Aorta (tissue), 5 donors: ENCODE data around the gene RPE. TPM values are rescaled to one million over a fixed set of nuclear protein-coding genes. Genes with fewer than 3 reads are reported as not detected.

Source experiments
- ATAC-seq: fragments of 200-7000 bp; cut with Tn5 transposase; one replicate; pipeline ENCODE4 v1.9.1; 2022; ENCODE audit warnings: moderate library complexity; ENCODE audit not compliant: low FRiP score
- DNase-seq, 2 donors: peaks; one replicate each; pipeline ENCODE4 v3.0.0-alpha.2; 2020
- H3K27ac ChIP-seq, 2 donors: one replicate each; pipeline ENCODE4 v1.5.1; 2013; ENCODE audit warnings: low read length in 2 of 2, mild to moderate bottlenecking in 2 of 2, moderate library complexity in 2 of 2, control low read depth in 1 of 2, inconsistent platforms in 1 of 2, low read depth in 1 of 2
- H3K27me3 ChIP-seq, 2 donors: one replicate each; pipeline ENCODE4 v1.6.1; 2013; ENCODE audit warnings: control low read depth in 1 of 2, low read length in 1 of 2, mild to moderate bottlenecking in 1 of 2, moderate library complexity in 1 of 2; ENCODE audit not compliant: insufficient read depth in 2 of 2, control insufficient read depth in 1 of 2
- H3K36me3 ChIP-seq, 2 donors: one replicate each; pipeline ENCODE4 v1.6.1; 2013; ENCODE audit warnings: control low read depth in 1 of 2, low read length in 1 of 2, mild to moderate bottlenecking in 1 of 2; ENCODE audit not compliant: insufficient read depth in 2 of 2, control insufficient read depth in 1 of 2
- H3K4me1 ChIP-seq, 2 donors: one replicate each; pipeline ENCODE4 v1.6.1; 2013; ENCODE audit warnings: low read length in 2 of 2, control low read depth in 1 of 2, mild to moderate bottlenecking in 1 of 2, moderate library complexity in 1 of 2; ENCODE audit not compliant: insufficient read depth in 2 of 2, control insufficient read depth in 1 of 2
- H3K4me3 ChIP-seq, 2 donors: one replicate each; pipeline ENCODE4 v1.5.1; 2013; ENCODE audit warnings: low read length in 2 of 2, control low read depth in 1 of 2, mild to moderate bottlenecking in 1 of 2
- H3K9me3 ChIP-seq: one replicate; pipeline ENCODE4 v1.6.1; 2013; ENCODE audit warnings: mild to moderate bottlenecking, low read length; ENCODE audit not compliant: control insufficient read depth
- WGBS, 2 donors: extraction: QIAGEN DNeasy Blood & Tissue Kit; methylation state at CpG; one replicate each; pipeline ENCODE4 v1.1.7; 2013; 5-methylcytosine and 5-hydroxymethylcytosine counted together
- intact Hi-C, 2 donors: fragments of 100-400 bp; cut with DNase I; formaldehyde crosslinking; loops; one replicate each; pipeline versions ENCODE4 v1.14.2 to v1.15.0; 2022
- polyA plus RNA-seq, 2 donors: library from polyadenylated mRNA; stranded (reverse); fragments of 200-250 nt; gene quantifications; one replicate each; pipeline ENCODE4 v1.2.3, GENCODE V29; 2013
- total RNA-seq, 2 donors: library from RNA; stranded (reverse); fragmentation: NEBNext Ultra II Directional; extraction: Animal tissue kit (Norgen Biotek cat#: 25700); gene quantifications; one replicate each; pipeline ENCODE4 v1.2.1, GENCODE V29; 2021
- donor health status: healthy with polysubstance abuse.
- donor health status: Bipolar disorder and iron deficiency.
- donor health status: DM: no; HTN: no; CAD: no.
- donor health status: DM: no; HTN: no; CAD: no.
- donor health status: DM: yes; HTN: yes; CAD: no.

RPE gene
- total and polyA plus RNA-seq, 4 donors = 19.9 to 50.6 (median 31.4) TPM

DNA sequence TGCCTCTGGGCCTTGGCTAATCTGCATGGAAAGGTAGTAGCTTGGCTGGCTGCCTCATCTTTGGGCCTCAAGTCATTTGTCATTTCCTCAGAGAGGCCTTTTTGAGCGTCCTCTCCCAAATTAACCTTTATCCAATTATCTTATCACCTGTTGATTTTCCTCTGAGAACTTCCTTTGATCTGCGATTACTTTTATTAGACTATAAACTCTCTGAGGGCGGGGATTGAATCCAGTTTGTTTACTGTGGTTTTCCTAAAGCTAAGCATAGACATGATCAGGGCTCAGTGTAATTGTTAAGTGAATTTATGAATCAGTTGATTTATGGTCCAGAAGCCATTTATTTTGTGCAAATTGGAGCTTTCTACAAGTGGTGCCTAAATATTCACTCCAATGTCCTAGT, 7.5 kb downstream of the RPE start:
- Histone ChIP-seq H3K9me3 (no peaks in the 10 kb centered on the region), H3K4me1 (no peaks in the 10 kb centered on the region), H3K27ac (no peak overlapping the region), H3K36me3 (peaks cover 0 to 3% of the 10 kb centered on the region in 2 donors), H3K27me3 (no peaks in the 10 kb centered on the region), H3K4me3 (no peak overlapping the region)
- ATAC-seq (no peak), DNase-seq (no peak)
- intact Hi-C loops = loop anchor here in 1 of 2 donors (10.0 kb wide), 1 partner anchor 195 kb away; no protein-coding TSS in a partner anchor
- 71 to 82% methylated on average over 3 of the region's 3 CpGs for WGBS, 2 donors

DNA sequence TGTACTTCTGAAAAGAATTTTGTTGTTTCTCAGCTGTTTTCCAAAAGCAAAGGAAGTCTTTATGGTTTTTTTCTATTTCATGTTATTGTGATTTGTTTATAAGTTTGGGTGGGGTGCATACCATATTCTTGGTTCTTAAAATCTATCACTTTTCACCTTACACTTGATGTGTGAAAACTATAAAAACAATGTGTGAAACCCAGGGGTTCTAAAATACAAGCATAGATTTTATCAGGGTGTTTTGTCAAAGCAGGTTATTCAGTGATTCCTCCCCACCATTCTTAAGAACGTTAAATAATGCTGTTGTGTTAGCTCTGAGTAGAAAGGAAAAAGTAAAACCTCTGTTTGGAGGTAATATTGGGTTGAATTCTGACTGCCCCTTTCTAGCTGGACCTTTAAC, 17.7 kb downstream of the RPE start:
- WGBS, 2 donors = 71 to 81% methylated on average over 1 of the region's 1 CpG
- ATAC-seq = no peak
- H3K4me3 ChIP-seq = no peak overlapping the region
- intact Hi-C loops = no loop called here
- no peaks in the 10 kb centered on the region for H3K9me3 ChIP-seq
- H3K4me1 ChIP-seq = no peaks in the 10 kb centered on the region
- H3K27me3 ChIP-seq = no peaks in the 10 kb centered on the region
- H3K27ac ChIP-seq = no peak overlapping the region
- peaks cover 0 to 7% of the 10 kb centered on the region in 2 donors for H3K36me3 ChIP-seq
- DNase-seq = no peak

DNA sequence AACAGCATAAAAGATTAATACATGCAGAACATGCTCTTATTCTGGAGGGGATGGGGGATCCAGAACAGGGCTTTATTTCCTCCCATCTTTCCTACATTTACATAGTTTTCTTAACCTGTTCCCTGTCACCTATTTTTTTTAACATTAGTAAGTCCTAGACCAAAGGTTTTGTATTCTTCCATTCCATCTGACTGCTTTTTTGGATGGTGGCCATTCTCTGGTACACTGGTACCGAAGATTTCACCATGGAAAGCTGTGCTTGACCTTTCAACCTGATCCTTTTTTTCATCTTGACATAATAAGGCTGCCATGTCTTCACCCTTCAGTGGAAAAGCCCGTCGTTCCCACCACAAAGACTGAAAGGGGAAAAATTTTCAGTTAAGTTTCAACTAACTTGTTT, 20.4 kb downstream of the RPE start:
- ATAC-seq (no peak), DNase-seq (no peak)
- Histone ChIP-seq H3K36me3 (peaks cover 0 to 2% of the 10 kb centered on the region in 2 donors), H3K4me1 (no peaks in the 10 kb centered on the region), H3K27me3 (no peaks in the 10 kb centered on the region), H3K9me3 (no peaks in the 10 kb centered on the region), H3K27ac (no peak overlapping the region), H3K4me3 (no peak overlapping the region)
- 80 to 84% methylated on average over 3 of the region's 3 CpGs for WGBS, 2 donors
- intact Hi-C loops = no loop called here

DNA sequence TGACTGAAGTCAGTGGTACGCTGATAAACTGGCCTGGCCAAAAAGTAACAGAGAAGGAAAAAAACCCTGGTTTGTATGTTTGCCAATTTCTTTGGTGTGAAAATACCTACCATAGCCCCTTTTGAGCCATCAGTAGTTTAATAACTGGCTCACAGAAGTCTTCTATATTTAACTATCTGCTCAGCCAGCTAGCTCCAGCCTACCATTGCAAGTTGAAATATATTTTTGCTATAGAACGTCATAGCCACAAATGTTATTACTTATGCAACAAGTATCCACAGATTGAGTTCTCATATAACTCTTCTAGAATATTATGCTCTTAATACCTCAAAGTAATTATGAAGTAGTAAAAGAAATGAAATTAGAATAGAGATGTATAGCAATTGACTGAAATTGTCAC, 25.2 kb downstream of the RPE start:
- intact Hi-C loops = no loop called here
- Histone ChIP-seq H3K27me3 (no peaks in the 10 kb centered on the region), H3K27ac (no peak overlapping the region), H3K36me3 (peaks cover 0 to 3% of the 10 kb centered on the region in 2 donors), H3K4me3 (no peak overlapping the region), H3K4me1 (no peaks in the 10 kb centered on the region), H3K9me3 (no peaks in the 10 kb centered on the region)
- ATAC-seq (no peak), DNase-seq (no peak)
- WGBS, 2 donors = 74 to 75% methylated on average over 2 of the region's 2 CpGs

DNA sequence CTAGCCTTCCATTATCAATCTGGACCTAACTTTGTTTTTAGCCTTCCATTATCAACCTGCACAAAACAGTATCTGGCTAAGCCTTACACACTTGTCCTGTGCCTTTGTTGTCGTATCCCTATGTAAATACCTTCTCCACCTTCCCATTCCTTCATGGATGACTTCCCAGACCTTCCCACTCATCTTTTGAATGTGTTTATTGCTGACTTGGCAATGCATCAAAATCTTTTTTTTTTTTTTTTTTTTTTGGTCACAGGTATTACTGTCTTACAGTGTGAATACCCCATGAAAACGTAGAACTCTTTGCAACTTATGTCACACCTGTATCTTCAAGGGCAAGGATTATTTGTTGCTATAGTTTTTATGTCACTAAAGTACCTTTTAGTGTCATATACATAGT, 25.7 kb downstream of the RPE start:
- Histone ChIP-seq H3K36me3 (peaks cover 0 to 2% of the 10 kb centered on the region in 2 donors), H3K27ac (no peak overlapping the region), H3K27me3 (no peaks in the 10 kb centered on the region), H3K9me3 (no peaks in the 10 kb centered on the region), H3K4me3 (no peak overlapping the region), H3K4me1 (no peaks in the 10 kb centered on the region)
- no peak for DNase-seq
- intact Hi-C loops = no loop called here
- no peak for ATAC-seq
- WGBS, 2 donors = 85 to 94% methylated on average over 2 of the region's 2 CpGs

DNA sequence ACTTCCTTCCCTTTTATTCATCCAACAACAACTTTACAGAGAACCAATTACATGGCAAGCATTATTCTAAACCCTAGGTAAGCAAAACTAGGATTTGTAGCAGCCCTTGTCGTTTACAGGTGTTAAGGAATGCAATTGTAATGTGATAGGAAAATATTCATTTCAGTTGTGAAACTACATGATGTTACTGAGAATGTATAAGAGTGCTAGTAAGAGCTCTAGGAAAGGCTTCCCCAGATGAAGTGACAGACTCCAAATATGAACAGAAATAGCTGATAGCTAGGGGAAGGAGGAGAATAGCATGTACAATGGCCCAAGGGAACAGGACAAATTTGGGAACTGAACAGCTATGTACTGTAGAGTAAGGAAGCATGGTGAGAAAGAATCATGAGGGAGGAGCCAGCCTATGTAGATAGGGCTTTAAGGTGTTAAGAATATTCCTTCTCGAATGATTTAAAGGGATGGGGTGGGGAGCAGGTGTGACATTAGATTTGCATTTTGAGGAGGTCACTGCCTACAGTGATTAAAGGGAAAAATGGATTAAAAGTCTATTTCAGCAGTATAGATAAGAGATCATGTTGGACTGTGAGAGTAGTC, 31.7 kb downstream of the RPE start:
- no peak for DNase-seq
- H3K9me3 ChIP-seq = no peaks in the 10 kb centered on the region
- intact Hi-C loops = no loop called here
- no peaks in the 10 kb centered on the region for H3K27me3 ChIP-seq
- ATAC-seq = no peak
- H3K4me1 ChIP-seq = no peaks in the 10 kb centered on the region
- H3K36me3 ChIP-seq = peaks cover 0 to 2% of the 10 kb centered on the region in 2 donors
- H3K27ac ChIP-seq = no peak overlapping the region
- 79 to 84% methylated on average over 2 of the region's 2 CpGs for WGBS, 2 donors
- H3K4me3 ChIP-seq = no peak overlapping the region

DNA sequence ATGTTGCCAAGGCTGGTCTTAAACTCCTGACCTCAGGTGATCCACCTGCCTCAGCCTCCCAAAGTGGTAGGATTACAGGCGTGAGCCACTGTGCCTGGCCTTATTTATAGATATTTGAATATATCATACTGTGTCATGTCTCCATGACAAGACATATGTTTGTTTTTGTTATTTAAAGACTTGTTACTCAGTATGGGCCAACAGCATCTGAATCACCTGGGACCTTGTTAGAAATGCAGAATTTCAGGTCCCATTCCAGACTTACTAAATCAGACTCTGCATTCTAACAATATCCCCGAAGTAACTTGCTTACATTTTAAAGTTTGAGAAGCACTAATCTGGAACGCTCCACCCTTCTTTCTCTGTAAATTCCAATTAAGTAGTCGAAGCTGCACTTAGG, 33.2 kb downstream of the RPE start:
- no peak overlapping the region for H3K27ac ChIP-seq
- H3K4me3 ChIP-seq = no peak overlapping the region
- H3K4me1 ChIP-seq = no peaks in the 10 kb centered on the region
- H3K27me3 ChIP-seq = no peaks in the 10 kb centered on the region
- no peak for DNase-seq
- H3K36me3 ChIP-seq = peaks cover 0 to 2% of the 10 kb centered on the region in 2 donors
- H3K9me3 ChIP-seq = no peaks in the 10 kb centered on the region
- no peak for ATAC-seq
- intact Hi-C loops = no loop called here
- WGBS, 2 donors = 91 to 92% methylated on average over 4 of the region's 4 CpGs

DNA sequence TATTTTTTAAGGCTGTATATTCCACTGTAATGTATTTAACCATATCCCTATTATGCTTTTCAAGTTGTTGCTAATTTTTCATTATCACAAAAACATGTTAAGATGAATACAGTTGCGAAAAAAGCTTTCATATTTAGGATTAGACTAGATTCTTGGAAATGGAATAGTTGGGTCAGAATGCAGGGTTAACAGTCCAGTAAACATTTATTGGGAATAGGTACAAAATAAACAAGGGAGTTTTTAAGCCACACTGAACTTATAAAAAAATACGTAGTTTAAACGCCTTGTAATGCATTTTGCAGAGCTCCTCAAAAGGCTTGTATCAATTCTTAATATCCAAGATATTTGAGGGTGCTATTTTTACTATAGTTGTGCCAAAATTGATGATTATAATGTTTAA, 35.6 kb downstream of the RPE start:
- Histone ChIP-seq H3K4me3 (no peak overlapping the region), H3K27ac (no peak overlapping the region), H3K9me3 (no peaks in the 10 kb centered on the region), H3K4me1 (no peaks in the 10 kb centered on the region), H3K36me3 (no peaks in the 10 kb centered on the region), H3K27me3 (no peaks in the 10 kb centered on the region)
- DNase-seq (no peak), ATAC-seq (no peak)
- WGBS, 2 donors = 73 to 79% methylated on average over 3 of the region's 3 CpGs
- intact Hi-C loops = no loop called here

DNA sequence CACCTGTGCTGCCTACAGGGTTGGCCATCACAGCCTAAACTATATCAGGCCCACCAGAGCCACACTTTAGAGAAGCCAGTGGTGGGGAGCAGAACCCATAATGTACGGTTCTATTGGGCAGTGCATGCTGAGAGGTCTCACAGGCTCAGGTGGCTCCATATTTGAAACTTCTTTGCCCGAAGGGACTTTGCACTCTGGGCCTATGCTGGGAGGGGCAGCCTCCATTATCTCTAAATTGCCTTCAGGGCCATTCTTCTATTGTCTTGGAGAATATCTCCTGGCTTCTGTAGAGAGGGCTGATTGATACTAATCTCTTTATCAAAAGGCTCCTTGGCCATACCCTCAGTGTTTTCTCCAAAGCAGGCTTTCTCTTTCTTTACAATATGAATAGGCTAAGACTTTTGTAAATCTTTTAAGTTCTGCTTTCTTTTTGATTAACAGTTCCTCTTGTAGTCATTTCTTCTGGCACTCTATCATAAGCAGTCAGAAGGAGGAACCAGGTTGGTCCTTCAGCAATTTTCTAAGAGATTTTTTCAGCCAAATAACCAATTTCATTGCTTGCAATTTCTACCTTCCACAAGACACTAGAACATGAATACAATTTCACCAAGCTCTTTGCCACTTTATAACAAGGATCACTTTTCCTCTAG, 44.5 kb downstream of the RPE start:
- ATAC-seq = no peak

More for the DNA sequence above, 44.5 kb downstream of the RPE start:
- H3K36me3 ChIP-seq = peaks cover 2 to 4% of the 10 kb centered on the region in 2 donors
- H3K27ac ChIP-seq = no peak overlapping the region
- H3K4me3 ChIP-seq = no peak overlapping the region
- no peaks in the 10 kb centered on the region for H3K4me1 ChIP-seq
- no peak for DNase-seq
- 88 to 98% methylated on average over 2 of the region's 2 CpGs for WGBS, 2 donors
- H3K9me3 ChIP-seq = peaks cover 2% of the 10 kb centered on the region
- intact Hi-C loops = no loop called here
- H3K27me3 ChIP-seq = no peaks in the 10 kb centered on the region
